ENCODE data around the gene MN1. TPM values are rescaled to one million over a fixed set of nuclear protein-coding genes. Genes with fewer than 3 reads are reported as not detected.

Gene MN1
- total and polyA plus RNA-seq, 2 of the 8 experiments (the other 6 are each of a cell fraction or from before 2014, with no cell fraction given), result 3.1 to 4.9 TPM

GRCh38 chr22:27846910-27847309 lies 45.4 kb upstream of the MN1 start (continued):
- TF ChIP-seq, protein P1, sequence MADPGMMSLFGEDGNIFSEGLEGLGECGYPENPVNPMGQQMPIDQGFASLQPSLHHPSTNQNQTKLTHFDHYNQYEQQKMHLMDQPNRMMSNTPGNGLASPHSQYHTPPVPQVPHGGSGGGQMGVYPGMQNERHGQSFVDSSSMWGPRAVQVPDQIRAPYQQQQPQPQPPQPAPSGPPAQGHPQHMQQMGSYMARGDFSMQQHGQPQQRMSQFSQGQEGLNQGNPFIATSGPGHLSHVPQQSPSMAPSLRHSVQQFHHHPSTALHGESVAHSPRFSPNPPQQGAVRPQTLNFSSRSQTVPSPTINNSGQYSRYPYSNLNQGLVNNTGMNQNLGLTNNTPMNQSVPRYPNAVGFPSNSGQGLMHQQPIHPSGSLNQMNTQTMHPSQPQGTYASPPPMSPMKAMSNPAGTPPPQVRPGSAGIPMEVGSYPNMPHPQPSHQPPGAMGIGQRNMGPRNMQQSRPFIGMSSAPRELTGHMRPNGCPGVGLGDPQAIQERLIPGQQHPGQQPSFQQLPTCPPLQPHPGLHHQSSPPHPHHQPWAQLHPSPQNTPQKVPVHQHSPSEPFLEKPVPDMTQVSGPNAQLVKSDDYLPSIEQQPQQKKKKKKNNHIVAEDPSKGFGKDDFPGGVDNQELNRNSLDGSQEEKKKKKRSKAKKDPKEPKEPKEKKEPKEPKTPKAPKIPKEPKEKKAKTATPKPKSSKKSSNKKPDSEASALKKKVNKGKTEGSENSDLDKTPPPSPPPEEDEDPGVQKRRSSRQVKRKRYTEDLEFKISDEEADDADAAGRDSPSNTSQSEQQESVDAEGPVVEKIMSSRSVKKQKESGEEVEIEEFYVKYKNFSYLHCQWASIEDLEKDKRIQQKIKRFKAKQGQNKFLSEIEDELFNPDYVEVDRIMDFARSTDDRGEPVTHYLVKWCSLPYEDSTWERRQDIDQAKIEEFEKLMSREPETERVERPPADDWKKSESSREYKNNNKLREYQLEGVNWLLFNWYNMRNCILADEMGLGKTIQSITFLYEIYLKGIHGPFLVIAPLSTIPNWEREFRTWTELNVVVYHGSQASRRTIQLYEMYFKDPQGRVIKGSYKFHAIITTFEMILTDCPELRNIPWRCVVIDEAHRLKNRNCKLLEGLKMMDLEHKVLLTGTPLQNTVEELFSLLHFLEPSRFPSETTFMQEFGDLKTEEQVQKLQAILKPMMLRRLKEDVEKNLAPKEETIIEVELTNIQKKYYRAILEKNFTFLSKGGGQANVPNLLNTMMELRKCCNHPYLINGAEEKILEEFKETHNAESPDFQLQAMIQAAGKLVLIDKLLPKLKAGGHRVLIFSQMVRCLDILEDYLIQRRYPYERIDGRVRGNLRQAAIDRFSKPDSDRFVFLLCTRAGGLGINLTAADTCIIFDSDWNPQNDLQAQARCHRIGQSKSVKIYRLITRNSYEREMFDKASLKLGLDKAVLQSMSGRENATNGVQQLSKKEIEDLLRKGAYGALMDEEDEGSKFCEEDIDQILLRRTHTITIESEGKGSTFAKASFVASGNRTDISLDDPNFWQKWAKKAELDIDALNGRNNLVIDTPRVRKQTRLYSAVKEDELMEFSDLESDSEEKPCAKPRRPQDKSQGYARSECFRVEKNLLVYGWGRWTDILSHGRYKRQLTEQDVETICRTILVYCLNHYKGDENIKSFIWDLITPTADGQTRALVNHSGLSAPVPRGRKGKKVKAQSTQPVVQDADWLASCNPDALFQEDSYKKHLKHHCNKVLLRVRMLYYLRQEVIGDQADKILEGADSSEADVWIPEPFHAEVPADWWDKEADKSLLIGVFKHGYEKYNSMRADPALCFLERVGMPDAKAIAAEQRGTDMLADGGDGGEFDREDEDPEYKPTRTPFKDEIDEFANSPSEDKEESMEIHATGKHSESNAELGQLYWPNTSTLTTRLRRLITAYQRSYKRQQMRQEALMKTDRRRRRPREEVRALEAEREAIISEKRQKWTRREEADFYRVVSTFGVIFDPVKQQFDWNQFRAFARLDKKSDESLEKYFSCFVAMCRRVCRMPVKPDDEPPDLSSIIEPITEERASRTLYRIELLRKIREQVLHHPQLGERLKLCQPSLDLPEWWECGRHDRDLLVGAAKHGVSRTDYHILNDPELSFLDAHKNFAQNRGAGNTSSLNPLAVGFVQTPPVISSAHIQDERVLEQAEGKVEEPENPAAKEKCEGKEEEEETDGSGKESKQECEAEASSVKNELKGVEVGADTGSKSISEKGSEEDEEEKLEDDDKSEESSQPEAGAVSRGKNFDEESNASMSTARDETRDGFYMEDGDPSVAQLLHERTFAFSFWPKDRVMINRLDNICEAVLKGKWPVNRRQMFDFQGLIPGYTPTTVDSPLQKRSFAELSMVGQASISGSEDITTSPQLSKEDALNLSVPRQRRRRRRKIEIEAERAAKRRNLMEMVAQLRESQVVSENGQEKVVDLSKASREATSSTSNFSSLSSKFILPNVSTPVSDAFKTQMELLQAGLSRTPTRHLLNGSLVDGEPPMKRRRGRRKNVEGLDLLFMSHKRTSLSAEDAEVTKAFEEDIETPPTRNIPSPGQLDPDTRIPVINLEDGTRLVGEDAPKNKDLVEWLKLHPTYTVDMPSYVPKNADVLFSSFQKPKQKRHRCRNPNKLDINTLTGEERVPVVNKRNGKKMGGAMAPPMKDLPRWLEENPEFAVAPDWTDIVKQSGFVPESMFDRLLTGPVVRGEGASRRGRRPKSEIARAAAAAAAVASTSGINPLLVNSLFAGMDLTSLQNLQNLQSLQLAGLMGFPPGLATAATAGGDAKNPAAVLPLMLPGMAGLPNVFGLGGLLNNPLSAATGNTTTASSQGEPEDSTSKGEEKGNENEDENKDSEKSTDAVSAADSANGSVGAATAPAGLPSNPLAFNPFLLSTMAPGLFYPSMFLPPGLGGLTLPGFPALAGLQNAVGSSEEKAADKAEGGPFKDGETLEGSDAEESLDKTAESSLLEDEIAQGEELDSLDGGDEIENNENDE (IDR thresholded peaks at IDR 0.05; ENCODE audit: insufficient replicate concordance, low read length), result no peak
- TF ChIP-seq TBP (IDR thresholded peaks at IDR 0.05; ENCODE audit: low read depth, low read length), result no peak
- no peak for TF ChIP-seq EGR1 (IDR thresholded peaks at IDR 0.05; ENCODE audit: borderline replicate concordance, low read depth, low read length)
- TF ChIP-seq BACH1 (IDR thresholded peaks at IDR 0.05; ENCODE audit: low read length), result no peak
- no peak for TF ChIP-seq SIRT6 (IDR thresholded peaks at IDR 0.05; ENCODE audit: low read length)
- no peak for TF ChIP-seq PHF8 (conservative IDR thresholded peaks at IDR 0.05; ENCODE audit: low read depth, low read length)
- TF ChIP-seq ASH2L (IDR thresholded peaks at IDR 0.05; ENCODE audit: low read length), result no peak
- no peak for TF ChIP-seq RFX5 (IDR thresholded peaks at IDR 0.05; ENCODE audit: borderline replicate concordance, low read depth, low read length)
- no peak for TF ChIP-seq YY1 (IDR thresholded peaks at IDR 0.05; ENCODE audit: low read depth, low read length)
- TF ChIP-seq, protein P2, sequence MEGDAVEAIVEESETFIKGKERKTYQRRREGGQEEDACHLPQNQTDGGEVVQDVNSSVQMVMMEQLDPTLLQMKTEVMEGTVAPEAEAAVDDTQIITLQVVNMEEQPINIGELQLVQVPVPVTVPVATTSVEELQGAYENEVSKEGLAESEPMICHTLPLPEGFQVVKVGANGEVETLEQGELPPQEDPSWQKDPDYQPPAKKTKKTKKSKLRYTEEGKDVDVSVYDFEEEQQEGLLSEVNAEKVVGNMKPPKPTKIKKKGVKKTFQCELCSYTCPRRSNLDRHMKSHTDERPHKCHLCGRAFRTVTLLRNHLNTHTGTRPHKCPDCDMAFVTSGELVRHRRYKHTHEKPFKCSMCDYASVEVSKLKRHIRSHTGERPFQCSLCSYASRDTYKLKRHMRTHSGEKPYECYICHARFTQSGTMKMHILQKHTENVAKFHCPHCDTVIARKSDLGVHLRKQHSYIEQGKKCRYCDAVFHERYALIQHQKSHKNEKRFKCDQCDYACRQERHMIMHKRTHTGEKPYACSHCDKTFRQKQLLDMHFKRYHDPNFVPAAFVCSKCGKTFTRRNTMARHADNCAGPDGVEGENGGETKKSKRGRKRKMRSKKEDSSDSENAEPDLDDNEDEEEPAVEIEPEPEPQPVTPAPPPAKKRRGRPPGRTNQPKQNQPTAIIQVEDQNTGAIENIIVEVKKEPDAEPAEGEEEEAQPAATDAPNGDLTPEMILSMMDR (IDR thresholded peaks at IDR 0.05; ENCODE audit: control extremely low read depth in 1 of 3, insufficient read depth in 1 of 3, low read depth in 1 of 3, low read length in 3 of 3), result no peak
